WERI-Rb-1 (cell line): ENCODE measurements around the gene ZSCAN30.

Experiments
- DNase-seq: peaks from one replicate; pipeline ENCODE4 v3.0.0-alpha.2; 2020
- H3K27ac ChIP-seq: fragments of 250-450 bp; sonication (Bioruptor Pico); 2 replicates; pipeline ENCODE4 v1.5.1; 2020; ENCODE audit warnings: mild to moderate bottlenecking, moderate library complexity
- H3K27me3 ChIP-seq: fragments of 250-450 bp; sonication (Bioruptor Pico); 2 replicates; pipeline ENCODE4 v1.5.1; 2021; ENCODE audit warnings: mild to moderate bottlenecking, low read depth, moderate library complexity; ENCODE audit not compliant: insufficient read depth, severe bottlenecking
- H3K36me3 ChIP-seq: fragments of 250-450 bp; sonication (Bioruptor Pico); 2 replicates; pipeline ENCODE4 v1.5.1; 2020; ENCODE audit warnings: mild to moderate bottlenecking, moderate library complexity
- H3K4me3 ChIP-seq: 2 replicates; pipeline ENCODE4 v1.5.1; 2011; ENCODE audit warnings: low read depth, mild to moderate bottlenecking, control low read depth, low read length
- H3K9me3 ChIP-seq: fragments of 250-450 bp; sonication (Bioruptor Pico); 2 replicates; pipeline ENCODE4 v1.5.1; 2021; ENCODE audit warnings: mild to moderate bottlenecking, moderate library complexity; ENCODE audit not compliant: severe bottlenecking
- CTCF ChIP-seq: IDR thresholded peaks from 2 replicates; pipeline ENCODE4 v1.5.1; 2011; ENCODE audit warnings: low read depth, mild to moderate bottlenecking, control low read depth, inconsistent platforms, low read length

ZSCAN30 gene

DNA sequence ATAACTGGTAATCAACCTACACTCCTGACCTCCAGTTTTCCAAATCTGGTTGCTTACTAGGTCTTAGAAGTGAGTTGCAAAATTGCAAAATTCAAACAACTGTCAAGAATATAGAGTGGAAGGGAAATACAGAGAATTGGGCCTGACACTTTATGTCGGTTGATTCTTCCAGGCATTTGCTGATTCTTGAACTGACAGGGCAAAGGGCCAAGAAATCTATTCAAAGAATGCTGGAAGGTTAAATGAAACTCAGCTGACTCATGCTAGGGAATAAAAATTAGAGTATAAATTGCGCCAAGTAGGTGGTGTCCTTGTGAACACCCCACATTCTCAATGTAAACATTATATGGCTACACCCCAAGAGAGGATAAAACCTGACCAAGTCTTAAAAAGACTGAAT is 21.5 kb upstream of the ZSCAN30 start:
- Histone ChIP-seq H3K36me3 (peaks cover 13% of the 10 kb centered on the region), H3K27ac (no peak overlapping the region), H3K27me3 (no peaks in the 10 kb centered on the region), H3K4me3 (no peak overlapping the region), H3K9me3 (peaks cover 11% of the 10 kb centered on the region)
- DNase-seq = no peak
- TF ChIP-seq CTCF = no peak

GRCh38 chr18:35306588-35307250 is 16.7 kb upstream of the ZSCAN30 start:
- Histone ChIP-seq H3K4me3 (no peak overlapping the region), H3K27me3 (no peaks in the 10 kb centered on the region), H3K9me3 (peaks cover 19% of the 10 kb centered on the region), H3K27ac (no peak overlapping the region), H3K36me3 (peaks cover 35% of the 10 kb centered on the region)
- no peak for DNase-seq
- TF ChIP-seq CTCF = no peak

DNA sequence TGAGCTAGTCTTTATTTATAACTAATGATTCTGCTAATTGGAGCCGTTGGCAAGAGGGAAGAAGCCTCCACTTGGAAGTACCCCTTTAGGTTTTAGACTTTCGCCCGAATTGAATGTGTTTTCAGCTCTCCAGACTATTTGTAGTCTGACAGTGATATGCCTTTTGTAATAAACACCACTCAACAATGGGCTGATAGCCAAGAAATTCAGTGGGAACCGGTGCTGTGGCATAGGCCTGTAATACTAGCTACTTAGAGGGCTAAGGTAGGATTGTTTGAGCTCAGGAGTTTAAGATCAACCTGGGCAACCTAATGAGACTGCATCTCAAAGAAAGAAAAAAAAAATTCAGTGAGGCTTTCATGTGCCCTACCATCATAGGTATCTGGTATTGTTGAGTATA is 13.6 kb upstream of the ZSCAN30 start:
- no peak overlapping the region for H3K4me3 ChIP-seq
- no peak overlapping the region for H3K27ac ChIP-seq
- peaks cover 19% of the 10 kb centered on the region for H3K9me3 ChIP-seq
- no peaks in the 10 kb centered on the region for H3K27me3 ChIP-seq
- peaks cover 43% of the 10 kb centered on the region for H3K36me3 ChIP-seq
- no peak for TF ChIP-seq CTCF
- DNase-seq = no peak

- H3K9me3 ChIP-seq = no peaks in the 10 kb centered on the region
These were observed 6.0 kb upstream of the ZSCAN30 start for GRCh38 chr18:35296060-35296459.

DNA sequence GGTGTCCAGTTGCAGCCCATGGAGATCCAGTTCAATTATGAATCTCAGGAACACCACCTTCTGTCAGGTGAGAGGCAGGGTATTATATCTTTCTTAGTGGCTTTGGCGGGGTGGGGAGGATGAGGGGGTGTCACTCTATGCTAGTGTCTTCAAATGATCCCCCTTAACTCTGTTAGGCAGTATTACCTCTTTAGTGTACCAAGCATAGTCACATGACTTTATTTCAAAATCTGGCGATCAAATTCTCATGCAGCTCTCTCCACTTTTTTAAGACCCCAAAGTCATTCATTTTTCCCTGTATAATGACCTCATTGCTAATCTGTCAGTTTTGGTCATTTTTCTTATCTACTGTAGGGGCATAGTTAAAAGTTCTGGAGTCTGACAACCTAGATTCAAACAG is 1.1 kb upstream of the ZSCAN30 start:
- DNase-seq = no peak
- no peak for TF ChIP-seq CTCF
- Histone ChIP-seq H3K36me3 (peaks cover 23% of the 10 kb centered on the region), H3K27me3 (no peaks in the 10 kb centered on the region), H3K9me3 (no peaks in the 10 kb centered on the region), H3K4me3 (peak overlapping the region; percentile 93; the same call in 1 of the 2 replicates), H3K27ac (no peak overlapping the region)

More at GRCh38 chr18:35296060-35296459, 6.0 kb upstream of the ZSCAN30 start:
- no peak overlapping the region for H3K4me3 ChIP-seq
- no peak for TF ChIP-seq CTCF
- H3K27ac ChIP-seq = no peak overlapping the region
- peaks cover 38% of the 10 kb centered on the region for H3K36me3 ChIP-seq
- no peak for DNase-seq
- no peaks in the 10 kb centered on the region for H3K27me3 ChIP-seq

GRCh38 chr18:35289727-35290093 is 319 bp downstream of the ZSCAN30 start:
- DNase-seq = no peak
- H3K27ac ChIP-seq = peak overlapping the region; percentile 83

More at GRCh38 chr18:35289727-35290093, 319 bp downstream of the ZSCAN30 start:
- no peaks in the 10 kb centered on the region for H3K27me3 ChIP-seq
- H3K4me3 ChIP-seq = peak overlapping the region; percentile 93
- peaks cover 9% of the 10 kb centered on the region for H3K36me3 ChIP-seq
- no peak for TF ChIP-seq CTCF
- no peaks in the 10 kb centered on the region for H3K9me3 ChIP-seq
